ENCODE measurements around the gene RIT2.
"Not testable (repeated sequence)": the region's sequence is repeated elsewhere in the genome, so short reads cannot be mapped to it uniquely, and the experiment has no call there.

RIT2 gene

DNA sequence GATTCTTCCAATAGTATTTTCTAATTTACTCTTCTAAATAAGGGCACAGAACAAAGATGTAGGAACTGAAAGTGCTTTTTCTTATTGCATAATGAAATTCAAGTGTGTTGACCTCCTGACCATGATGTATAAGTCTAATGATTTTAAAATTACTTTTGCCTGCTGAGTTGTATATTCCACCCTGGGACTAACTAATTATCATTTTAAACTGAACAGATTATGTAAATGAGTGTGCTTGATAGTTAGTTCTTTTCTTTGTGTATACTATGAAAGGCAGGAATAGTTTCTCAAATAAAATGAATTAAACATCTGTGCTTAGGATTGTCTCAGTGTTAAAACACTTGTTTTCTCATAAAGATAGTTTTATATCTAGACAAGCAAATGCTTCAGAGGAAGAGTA lies 284.5 kb downstream of the RIT2 start:
- no peak for DNase-seq (ENCODE audit: low read depth)

DNA sequence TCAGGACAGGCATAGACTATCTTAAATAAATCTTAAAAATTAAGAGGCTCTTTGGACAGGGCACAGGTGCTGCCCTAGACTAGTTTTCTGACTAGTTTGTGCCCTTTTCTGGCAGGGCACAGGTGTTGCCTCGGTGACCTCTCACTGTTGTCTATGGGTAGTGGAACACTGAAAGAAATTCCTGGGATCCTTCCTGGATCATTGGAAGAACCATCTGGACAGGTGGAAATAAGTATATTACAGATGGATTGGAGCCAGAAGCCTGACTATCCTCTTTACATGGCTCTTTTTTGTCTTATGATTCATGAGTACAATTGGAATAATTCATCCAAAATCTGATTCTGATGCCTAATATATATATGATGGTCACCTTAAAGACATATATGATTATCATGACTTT lies 286.6 kb downstream of the RIT2 start:
- no peak for DNase-seq (ENCODE audit: low read depth)

DNA sequence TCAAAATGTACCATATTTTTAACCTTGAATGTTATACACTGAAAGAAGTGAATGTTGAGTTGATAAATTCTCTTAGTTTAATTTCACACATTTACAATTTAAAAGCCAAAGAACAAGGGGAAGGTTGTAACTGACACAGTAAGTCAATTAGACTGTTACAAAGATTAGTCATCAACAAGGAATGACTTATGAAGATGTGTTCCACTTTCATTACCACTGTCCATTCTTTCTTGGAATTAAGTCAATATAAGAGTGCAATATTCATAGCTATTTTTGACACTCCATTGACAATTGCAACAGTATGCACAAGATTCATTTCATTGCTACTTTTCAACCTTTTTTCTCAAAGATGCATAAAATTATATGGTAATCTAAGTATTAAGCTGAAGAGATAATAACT lies 291.3 kb downstream of the RIT2 start:
- DNase-seq (ENCODE audit: low read depth), result no peak

DNA sequence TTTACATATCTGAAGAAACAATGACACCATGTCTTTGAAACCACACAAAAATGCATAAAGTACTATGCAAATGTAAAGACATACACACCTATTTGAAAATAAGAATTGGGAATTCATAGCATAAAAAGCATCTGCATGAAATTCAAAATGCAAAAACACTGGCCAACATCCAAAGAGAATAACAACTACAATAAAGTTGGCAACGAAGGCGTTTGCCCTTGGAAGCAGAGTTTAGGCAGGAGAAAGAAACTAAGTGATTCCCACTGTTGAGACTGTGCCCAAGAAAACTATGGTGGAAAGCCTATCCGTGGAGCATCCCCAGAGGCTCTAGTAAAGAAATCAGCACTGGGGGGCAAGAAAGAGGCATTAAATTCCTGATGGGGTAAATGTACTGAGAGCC lies 292.8 kb downstream of the RIT2 start:
- no peak for DNase-seq (ENCODE audit: low read depth)

DNA sequence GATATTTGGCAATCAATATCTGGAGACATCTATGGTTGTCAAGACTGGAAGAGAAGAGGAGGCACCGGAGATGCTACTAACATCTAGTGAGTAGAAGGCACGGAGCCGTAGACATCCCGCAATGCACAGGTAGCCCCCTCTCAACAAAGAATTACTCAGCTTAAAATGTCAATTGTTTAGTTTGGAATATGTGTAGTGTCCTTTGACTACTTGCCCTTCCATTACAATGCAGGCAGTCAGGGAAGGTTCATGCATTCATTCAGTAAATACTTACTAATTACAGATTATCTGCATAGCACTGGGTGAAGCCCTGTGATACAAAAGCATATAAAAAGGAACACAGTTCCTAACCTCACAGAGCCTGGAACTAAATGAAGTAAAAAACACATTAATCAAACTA lies 294.0 kb downstream of the RIT2 start:
- DNase-seq (ENCODE audit: low read depth), result no peak

DNA sequence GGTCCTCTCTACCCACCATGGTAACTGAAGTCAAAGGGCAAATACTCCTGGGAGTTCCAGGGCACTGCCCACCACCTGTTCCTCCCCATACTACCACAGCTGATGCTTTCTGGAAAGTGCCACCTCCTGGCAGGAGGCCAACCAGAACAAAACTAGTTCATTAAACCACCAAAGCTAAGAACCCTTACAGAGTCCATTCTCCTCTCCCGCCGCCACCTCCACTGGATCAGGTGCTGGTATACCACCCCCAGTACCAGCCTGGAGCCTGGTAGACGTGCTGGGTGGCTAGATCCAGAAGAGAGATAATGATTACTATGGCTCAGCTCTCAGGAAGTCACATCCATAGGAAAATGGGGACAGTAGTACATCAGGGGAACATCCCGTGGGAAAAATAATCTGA lies 300.9 kb downstream of the RIT2 start:
- DNase-seq (ENCODE audit: low read depth), result no peak

DNA sequence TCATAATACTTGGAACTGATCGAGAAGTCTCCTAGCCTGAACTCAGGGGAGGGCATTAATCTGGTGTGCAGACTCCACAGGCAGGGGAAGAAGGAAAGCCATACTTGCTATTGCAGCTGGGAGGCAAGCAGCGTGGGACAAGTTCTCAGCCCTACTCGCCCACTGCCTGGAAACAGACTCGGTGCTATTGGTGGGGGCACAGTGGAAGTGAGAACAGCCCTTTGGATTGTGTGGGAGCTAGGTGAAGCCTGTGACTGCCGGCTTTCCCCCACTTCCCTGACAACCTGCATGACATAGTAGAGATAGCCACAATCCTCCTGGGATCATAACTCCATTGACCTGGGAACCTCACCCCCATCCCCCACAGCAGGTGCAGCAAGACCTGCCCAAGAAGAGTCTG lies 301.3 kb downstream of the RIT2 start:
- DNase-seq (ENCODE audit: low read depth), result no peak

DNA sequence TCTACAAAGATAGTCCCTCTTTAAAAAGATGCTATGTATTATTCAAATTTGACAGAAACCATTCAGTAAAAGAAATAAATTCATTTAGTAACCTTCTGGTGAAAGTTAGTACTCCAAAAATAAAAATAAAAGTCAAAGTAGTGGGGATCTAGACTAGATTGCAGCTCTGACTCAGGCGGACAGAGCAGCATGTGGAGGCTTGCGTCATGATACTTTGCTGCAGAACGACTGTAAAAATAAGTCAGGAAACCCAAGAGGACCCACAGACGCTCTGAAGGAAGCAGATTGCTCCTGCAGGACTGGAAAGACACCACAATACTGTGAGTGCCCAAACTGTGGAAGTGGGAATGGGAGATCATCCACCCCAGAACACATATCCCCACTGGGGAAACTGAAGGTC lies 301.9 kb downstream of the RIT2 start:
- DNase-seq (ENCODE audit: low read depth), result no peak

DNA sequence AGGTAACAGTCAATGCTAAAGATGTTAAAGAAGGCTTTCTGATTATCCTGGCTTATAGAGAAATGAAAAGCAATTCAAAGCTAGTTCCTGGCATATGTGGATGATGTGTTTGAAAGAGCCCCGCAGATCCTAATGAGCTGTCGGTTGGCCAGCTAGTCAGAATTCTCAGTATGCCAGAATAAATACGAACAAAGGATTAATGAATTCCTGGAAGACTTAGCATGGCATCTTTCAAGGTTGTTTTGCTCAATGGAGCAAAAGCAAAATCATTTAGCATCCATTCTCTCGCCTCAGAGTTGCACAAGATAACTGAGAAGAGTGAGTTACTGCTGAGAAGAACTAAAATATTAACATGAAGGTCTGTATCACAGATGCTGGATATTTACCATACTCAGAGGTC lies 307.6 kb downstream of the RIT2 start:
- no peak for DNase-seq (ENCODE audit: low read depth)

DNA sequence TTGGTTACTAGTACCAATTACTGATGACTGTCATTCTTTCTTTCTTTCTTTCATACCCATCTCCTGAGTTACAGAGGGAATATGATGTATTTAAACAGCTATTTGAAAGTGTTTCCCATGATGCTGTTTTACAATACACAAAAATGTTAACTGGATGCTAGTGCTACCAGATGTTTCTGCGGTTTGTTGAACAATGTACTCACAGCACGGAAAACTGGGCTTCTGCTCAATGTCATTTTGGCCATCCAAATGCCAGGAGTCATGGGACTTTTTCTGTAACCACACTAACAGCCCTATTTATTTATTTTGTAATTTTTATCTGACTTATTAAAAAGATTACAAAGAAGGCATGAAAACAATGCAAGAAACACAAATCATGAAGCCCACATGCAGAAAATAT lies 313.8 kb downstream of the RIT2 start:
- DNase-seq (ENCODE audit: low read depth), result peak; percentile 7

DNA sequence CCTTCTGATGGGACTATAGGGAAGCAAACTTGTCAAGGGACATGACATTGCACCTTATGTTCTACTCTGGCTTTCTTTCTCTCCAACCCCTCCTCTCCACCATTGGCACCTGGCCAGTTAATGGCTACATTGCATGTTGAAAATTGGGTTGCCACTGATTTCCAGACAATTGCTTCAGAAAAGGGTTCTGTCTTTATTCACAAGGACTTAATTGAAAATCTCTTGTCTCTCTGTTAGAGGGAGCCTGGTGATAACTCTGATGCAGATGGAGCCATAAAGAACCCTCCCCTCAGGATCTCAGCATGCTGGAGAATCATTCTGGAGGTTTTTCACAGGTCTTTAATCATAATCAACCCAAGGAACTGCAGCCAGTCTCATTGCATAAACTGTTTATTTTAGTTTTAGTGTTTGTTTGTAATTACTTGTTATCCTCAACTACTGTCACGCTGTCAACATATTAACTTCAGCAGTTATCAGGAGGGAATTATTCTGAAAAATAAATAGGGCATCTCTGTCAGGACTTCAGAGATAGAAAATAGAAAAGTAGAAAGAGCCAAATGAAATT lies 316.8 kb downstream of the RIT2 start:
- DNase-seq (ENCODE audit: low read depth), result no peak

DNA sequence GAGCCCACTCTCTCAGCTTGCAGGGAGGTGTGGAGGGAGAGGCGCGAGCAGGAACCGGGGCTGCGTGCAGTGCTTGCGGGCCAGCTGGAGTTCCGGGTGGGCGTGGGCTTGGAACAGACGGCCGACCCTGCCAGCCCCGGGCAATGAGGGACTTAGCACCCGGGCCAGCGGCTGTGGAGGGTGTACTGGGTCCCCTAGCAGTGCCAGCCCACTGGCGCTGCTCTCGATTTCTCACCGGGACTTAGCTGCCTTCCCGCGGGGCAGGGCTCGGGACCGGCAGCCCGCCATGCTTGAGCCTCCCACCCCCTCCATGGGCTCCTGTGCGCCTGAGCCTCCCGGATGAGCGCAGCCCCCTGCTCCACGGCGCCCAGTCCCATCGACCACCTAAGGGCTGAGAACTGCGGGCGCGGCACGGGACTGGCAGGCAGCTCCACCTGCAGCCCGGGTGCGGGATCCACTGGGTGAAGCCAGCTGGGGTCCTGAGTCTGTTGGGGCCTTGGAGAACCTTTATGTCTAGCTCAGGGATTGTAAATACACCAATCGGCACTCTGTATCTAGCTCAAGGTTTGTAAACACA lies 320.2 kb downstream of the RIT2 start:
- DNase-seq (ENCODE audit: low read depth), result not testable (repeated sequence)

DNA sequence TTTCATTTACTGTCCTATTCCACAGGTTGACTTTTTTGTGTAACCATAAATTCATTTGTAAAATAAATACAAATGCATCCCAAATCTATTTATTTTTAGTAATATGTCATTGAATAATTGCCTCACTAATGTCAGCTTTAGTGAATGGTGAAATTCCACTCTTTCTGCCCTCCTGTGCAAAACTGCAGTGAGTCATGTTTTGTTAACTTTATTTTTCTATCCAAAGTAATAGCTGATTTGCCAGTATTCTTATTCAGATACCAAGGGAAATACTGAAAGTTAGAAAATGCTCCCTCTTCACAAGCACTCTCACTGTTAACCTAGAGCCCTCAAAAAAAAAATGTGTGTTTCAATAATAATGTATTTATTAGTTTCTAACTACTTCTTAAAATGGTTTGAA lies 322.8 kb downstream of the RIT2 start:
- no peak for DNase-seq (ENCODE audit: low read depth)

DNA sequence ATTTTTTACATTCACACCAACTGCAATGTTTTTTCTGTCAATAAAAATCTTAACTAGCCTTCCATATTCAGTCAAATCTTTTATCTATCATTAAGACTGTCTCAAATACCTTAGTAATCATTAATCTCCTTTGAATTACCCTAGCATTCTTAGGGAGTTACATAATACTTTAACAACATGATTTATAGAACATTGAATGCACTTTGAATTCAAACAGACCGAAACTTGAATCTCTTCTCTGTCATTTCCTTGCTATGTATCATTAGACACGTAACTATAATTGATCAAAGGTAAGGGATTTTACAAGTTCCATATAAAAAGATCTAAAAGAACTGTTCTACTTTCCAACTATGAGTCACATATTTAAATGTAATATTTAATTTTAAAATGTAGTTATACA lies 330.9 kb downstream of the RIT2 start:
- DNase-seq (ENCODE audit: low read depth), result no peak

DNA sequence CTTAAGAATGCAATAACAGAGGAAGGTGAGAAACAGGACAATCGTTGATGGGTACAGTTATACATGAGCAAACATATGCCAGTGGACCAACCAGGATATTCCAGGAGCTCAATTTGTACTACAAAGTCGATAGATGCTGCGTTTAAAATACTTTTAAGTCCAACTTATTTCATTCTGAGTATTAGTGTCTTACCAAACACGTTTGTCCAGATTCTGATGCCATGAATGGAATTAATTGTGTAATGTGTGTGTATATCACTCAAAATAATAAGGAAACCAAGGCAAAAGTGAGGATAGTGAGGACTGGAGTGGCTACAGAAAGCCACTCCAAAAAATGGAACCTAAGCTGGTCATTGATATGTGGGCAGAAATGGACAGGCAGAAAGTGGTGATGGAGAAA lies 332.6 kb downstream of the RIT2 start:
- no peak for DNase-seq (ENCODE audit: low read depth)

DNA sequence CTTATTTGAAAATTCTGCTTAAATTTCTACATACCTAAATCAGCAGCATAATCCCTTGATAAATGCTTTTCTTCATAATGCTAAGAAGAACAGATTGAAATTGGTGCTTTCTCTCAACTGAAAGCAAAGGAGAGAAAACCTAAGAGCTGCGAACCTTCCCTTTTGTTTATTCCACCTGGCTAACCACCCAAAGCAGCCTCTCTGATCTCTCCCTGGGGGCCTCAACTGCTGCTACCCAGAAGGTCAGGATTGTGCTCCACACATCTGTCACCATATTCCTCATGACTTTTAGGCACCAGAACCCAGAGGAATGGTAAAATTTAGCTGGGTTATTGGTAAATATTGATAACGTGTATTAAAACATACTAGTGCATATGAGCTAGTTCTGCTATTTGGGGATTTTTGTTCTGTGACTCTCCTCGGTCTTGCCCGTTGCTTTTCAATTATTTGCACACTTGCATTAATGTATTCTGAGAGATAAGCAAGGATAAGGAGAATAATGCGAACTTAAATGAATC lies 334.1 kb downstream of the RIT2 start:
- DNase-seq (ENCODE audit: low read depth), result no peak

DNA sequence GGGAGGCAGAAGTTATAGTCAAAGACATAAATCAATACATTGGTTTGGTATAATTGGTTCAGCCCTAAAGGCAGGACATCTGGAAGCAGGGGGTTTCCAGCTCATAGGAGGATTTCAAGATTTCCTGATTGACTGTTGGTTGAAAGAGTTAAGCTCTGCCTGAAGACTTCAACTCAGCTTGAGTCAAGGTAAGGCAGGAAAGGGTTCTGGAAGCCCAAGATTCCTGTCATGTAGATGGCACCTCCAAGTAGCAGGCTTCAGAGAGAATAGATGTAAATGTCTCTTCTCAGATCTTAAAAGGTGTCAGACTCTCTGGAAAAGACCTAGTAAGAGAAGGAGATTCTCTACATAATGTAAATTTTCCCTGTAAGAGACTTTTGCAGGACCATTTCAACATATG lies 335.3 kb downstream of the RIT2 start:
- no peak for DNase-seq (ENCODE audit: low read depth)

DNA sequence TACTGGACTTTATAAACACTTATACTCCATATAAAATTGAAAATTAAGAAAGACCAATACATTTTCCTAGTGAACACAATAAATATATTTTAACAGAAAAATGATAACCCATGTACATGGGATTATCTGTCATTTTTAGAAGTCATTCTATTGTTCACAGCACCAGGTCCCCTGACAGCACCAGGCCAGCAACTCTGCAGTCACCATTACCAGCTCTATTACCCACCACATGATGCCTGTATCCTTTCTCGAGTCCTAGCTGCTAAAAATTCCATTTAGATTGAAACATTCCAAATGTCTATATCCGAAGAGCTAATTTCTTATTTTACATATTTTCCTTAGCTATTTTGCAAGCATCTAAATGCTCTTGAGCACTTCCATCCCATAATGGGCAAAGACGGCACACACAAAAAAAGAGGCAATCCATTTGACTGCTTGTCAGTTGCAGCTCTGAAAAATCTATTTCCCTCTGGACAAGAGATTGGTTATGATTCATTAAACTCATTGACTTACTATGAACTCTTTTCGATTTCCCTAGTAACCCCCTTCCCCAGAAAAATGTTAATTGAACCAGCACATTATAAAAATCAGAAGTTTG lies 336.9 kb downstream of the RIT2 start:
- DNase-seq (ENCODE audit: low read depth), result no peak

DNA sequence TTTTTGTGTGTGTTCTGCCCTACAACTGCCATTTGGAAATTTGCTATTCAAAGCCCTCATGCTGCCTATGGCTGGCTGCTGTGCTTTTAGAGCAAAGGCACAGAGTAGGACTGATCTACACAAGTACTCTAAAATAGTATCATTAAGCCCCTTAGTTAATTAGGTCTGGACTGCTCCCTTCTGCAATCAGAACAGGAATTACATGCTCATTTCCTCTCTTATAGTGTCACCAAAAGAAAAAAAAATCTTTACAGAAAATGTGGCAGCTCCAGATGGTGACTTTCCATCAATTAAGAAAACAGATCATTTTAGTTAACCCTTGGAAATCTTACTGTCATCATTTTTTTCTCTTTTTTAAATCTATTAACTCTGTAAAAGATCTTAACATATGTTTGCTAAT lies 337.5 kb downstream of the RIT2 start:
- DNase-seq (ENCODE audit: low read depth), result no peak

DNA sequence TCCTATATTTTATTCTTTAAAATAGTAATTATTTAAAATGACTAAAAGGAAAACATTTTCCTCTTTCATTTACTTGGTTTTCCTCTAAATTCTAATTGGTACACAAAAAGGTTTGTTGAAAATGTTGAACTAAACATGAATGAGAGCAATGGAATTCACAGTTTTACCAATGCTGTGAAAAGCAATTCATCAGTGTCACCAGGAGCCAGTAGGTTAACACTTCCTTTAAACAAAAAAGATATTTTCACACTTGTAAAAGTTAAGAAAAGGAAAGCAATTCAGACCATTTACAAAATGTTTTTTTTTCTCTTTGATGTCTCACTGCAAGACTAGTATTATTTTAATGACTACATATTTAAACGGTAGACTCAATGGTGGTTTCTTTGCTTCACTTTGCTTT lies 341.6 kb downstream of the RIT2 start:
- DNase-seq (ENCODE audit: low read depth), result no peak

DNA sequence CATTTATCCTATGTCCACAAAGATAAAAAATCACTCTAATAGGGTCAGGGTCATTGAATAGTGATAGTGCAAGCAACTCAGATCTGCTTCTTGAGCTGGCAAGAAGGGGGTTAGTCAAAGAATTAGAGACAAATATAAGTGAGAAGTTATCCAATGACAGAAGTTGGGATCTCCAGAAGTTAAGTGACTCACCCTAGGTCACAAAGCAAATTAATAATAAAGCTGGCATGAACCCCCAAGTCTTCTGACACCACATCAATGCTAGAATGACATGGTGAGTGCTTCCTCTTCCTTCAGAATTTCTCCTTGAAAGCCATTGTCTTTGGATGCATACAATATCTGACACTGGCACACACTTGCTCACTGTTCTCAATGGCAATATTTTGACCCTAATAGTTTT lies 343.5 kb downstream of the RIT2 start:
- DNase-seq (ENCODE audit: low read depth), result no peak

DNA sequence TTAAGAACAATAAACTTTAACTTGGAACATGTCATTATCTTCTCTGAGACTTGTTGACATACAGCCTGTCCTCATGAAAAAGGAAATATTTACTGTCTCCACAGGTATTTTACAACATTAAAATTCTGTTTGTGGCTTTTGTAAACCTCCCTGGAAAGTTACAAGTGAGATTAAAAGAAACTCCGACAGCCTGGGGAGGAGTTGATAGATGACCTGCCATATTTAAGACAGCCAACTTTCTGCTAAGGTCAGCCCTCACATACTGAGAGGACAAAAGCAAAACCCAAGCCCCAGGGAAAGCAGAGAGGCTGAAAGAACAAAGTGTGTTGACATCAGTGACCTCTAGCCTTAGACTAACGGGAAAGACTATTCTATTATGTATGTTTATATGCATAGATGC lies 350.2 kb downstream of the RIT2 start:
- DNase-seq (ENCODE audit: low read depth), result no peak

DNA sequence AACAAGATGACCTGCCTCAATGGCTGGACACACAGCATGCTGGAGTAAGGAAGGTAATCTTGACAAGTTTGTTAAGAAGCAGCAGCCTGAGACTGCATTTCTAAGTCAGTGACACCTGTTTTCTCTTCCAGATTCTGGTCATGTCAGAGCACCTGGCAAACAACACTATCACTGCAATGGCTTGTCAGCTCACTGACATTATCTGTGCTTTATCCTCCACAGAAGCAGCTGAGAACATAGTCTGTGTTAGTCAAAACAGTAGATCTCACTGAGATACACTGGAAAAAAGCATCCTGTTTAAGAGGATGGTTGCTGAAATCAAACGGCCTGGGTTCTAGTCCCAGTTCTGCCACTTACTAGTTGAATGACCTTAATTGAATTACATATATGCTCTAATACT lies 355.2 kb downstream of the RIT2 start:
- no peak for DNase-seq (ENCODE audit: low read depth)

DNA sequence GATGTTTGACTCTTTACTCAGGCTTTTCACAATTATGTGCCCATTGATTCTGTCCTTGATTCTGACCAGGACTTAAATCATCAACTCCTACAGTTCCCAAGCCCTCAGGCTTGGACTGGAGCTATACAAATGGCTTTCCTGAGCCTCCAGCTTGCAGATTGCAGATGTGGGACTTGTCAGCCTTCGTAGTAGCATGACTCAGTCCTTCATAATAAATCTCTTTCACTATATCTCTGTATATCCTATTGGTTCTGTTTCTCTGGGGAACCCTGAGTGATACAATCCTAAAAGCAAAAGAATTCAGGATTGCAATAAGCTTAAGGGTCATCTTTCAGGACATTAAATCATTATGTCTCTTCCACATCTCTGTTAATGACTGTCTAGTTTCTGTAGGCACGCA lies 356.6 kb downstream of the RIT2 start:
- DNase-seq (ENCODE audit: low read depth), result no peak

Measured in fibroblast of gingiva (primary cell).